GM12801 (cell line): ENCODE measurements around the gene CTR9.

ENCODE experiments used
- TF ChIP-seq, protein P1 (sequence below): IDR thresholded peaks from one replicate; pipeline ENCODE4 v1.5.1; 2011; ENCODE audit warnings: control low read depth; ENCODE audit not compliant: insufficient read length; ENCODE audit errors: extremely low read depth

CTR9 gene

DNA sequence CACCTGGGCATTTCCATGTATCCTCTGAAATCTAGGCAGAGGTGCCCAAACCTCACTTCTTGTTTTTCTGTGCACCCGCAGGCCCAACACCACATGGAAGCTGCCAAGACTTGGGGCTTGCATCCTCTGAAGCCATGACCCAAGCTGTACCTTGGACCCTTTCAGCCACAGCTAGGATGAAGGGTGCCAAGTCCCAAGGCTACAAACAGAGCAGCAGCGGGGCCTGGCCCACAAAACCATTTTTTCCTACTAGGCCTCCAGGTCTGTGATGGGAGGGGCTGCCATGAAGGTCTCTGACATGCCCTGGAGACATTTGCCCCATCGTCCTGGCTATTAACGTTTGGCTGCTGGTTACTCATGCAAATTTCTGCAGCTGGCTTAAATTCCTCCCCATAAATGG lies 78.1 kb downstream of the CTR9 start:
- TF ChIP-seq, protein P1, sequence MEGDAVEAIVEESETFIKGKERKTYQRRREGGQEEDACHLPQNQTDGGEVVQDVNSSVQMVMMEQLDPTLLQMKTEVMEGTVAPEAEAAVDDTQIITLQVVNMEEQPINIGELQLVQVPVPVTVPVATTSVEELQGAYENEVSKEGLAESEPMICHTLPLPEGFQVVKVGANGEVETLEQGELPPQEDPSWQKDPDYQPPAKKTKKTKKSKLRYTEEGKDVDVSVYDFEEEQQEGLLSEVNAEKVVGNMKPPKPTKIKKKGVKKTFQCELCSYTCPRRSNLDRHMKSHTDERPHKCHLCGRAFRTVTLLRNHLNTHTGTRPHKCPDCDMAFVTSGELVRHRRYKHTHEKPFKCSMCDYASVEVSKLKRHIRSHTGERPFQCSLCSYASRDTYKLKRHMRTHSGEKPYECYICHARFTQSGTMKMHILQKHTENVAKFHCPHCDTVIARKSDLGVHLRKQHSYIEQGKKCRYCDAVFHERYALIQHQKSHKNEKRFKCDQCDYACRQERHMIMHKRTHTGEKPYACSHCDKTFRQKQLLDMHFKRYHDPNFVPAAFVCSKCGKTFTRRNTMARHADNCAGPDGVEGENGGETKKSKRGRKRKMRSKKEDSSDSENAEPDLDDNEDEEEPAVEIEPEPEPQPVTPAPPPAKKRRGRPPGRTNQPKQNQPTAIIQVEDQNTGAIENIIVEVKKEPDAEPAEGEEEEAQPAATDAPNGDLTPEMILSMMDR = no peak
